Activated CD4-positive, alpha-beta T cell treated with anti-CD3 and anti-CD28 coated beads, Interleukin-2, amount 50 U/mL, for 4 hours (primary cell): Measurements from ENCODE around the gene IDS.
"Not testable (repeated sequence)": the region's sequence is repeated elsewhere in the genome, so short reads cannot be mapped to it uniquely, and the experiment has no call there.

Experiments used
- DNase-seq, 2 experiments: peaks; one replicate each; pipeline ENCODE4 v3.0.0-alpha.2; 2020

The IDS gene

GRCh38 chrX:149504915-149505651, at the start of gene IDS:
IDS (minus strand) TSS chrX:149505306; CDS start chrX:149505137, 169 bp downstream.
- peak; percentile 76 to 77 for DNase-seq

GRCh38 chrX:149551939-149552248, 46.8 kb upstream of the IDS start:
- DNase-seq = not testable (repeated sequence)

DNA sequence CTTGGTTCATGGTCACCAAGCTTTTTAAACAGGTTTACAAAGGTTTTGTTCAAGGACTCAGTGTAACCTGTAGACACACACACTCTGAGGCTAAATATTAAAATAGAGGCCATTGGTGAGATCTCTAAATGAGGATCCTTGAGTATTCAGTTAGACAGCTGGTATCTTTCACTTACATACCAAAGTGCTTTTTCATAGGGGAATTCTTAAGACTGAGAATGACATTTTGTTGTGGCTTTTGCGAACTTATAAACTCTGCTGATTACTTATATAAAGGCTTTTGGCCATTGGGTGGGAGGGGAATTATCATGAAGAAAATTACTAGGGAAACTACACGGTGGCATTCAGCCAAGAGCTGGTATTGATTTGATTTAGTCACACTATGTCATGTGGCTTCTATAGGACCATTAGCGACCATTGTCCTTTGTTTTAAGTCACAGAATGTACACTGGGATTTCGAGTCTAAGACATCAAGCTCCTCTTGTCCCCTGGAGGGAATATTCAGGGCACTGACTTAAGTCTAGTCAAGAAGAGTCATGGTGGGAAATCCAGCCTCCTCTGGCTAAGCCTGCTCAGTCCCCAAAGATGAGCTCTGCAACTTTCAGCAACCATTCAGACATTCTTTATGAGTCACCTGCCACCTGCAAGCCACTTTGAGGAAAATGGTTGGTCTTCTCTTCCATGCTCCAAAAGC, 46.3 kb upstream of the IDS start:
- DNase-seq = not testable (repeated sequence)

DNA sequence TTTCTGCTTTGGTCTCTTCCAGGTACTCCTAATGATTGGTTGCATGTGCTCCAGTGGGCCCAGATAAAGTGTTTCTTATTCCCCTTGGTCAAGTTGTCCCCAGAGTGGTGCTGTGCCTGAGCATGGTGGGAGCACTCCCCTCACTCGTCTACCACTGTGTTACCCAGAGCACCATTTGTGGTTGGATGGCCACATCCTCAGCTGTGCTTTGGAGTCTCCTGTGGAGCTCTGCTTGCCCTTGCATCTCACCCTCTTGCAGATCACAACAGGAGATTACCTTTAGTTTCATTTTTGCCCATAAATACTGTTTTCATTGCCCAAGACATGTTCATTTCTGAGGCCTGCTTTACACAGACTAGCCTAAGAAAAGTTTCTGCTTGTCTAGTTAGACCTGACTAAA, 45.3 kb upstream of the IDS start:
- DNase-seq = not testable (repeated sequence)

GRCh38 chrX:149549701-149550100, 44.6 kb upstream of the IDS start, which contains the start of gene HSFX3:
HSFX3 (minus strand) TSS chrX:149549924; CDS start chrX:149549852, 72 bp downstream.
- not testable (repeated sequence) for DNase-seq

- DNase-seq = not testable (repeated sequence)
These were observed 42.7 kb upstream of the IDS start for GRCh38 chrX:149547782-149548181.

DNA sequence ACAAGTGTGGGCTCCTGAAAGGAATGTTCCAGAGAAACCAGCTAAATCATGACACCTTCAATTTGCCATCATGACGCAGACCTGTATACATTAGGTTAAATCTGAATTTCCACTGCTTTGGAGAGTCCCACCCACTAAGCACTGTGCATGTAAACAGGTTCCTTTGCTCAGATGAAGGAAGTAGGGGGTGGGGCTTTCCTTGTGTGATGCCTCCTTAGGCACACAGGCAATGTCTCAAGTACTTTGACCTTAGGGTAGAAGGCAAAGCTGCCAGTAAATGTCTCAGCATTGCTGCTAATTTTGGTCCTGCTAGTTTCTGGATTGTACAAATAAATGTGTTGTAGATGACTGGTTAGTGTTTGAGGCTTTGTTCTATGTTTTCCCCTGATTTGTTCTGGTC, 41.9 kb upstream of the IDS start:
- DNase-seq = not testable (repeated sequence)

GRCh38 chrX:149545545-149546543, 40.7 kb upstream of the IDS start:
- DNase-seq = not testable (repeated sequence)

- no peak for DNase-seq
These were observed 36.5 kb upstream of the IDS start for GRCh38 chrX:149541521-149542047.

DNA sequence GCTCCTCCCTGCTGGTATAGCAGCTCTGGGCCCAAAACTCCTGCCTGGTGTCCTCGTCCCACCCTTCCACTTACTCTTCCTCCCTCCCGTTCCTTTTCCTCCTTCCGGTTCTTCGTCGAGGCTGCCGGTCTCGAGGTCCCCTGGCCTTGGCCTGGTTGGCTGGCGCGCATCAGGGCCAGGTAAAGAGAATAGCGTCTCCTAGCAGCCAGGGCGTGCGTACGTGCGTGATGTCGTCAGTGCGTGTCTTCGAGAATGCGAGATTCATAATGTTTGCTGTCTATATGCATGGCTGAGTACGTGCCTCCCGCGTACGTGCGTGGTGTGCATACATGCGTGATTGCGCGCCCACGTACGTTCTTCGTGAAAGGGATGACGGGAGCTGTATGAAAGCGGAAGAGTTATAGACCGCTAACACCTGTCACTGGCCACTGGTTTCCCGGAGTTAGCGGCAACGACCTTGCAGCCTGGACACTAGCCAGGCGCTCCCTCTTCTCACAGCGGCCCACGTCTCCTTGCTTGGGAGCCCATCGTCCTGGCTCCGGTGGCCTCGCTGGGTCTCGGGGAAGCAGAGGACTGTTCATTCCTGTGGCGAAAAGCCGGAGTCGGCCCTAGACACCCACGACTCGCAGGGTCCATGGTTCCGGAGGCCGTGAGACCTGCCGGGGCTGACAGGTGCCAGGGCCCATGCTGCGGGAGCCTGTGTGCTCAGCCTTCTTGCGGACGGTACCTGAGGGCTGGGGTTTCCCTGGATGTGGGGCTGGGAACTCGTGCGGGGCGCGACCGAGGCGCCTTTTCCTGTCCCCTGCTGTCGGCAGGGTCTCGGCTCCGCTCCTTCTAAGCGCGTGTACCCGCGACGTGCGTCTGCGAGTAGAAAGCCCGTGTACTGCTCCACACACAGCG, 35.8 kb upstream of the IDS start, which contains the start of gene EOLA1:
EOLA1 (plus strand) TSS at position 392 of the 900 bp plus-strand sequence. CDS start 4,619 bp downstream, outside the sequence.
- peak; percentile 85 to 87 for DNase-seq

GRCh38 chrX:149540131-149540620, 35.1 kb upstream of the IDS start:
- peak; percentile 90 to 91 for DNase-seq

DNA sequence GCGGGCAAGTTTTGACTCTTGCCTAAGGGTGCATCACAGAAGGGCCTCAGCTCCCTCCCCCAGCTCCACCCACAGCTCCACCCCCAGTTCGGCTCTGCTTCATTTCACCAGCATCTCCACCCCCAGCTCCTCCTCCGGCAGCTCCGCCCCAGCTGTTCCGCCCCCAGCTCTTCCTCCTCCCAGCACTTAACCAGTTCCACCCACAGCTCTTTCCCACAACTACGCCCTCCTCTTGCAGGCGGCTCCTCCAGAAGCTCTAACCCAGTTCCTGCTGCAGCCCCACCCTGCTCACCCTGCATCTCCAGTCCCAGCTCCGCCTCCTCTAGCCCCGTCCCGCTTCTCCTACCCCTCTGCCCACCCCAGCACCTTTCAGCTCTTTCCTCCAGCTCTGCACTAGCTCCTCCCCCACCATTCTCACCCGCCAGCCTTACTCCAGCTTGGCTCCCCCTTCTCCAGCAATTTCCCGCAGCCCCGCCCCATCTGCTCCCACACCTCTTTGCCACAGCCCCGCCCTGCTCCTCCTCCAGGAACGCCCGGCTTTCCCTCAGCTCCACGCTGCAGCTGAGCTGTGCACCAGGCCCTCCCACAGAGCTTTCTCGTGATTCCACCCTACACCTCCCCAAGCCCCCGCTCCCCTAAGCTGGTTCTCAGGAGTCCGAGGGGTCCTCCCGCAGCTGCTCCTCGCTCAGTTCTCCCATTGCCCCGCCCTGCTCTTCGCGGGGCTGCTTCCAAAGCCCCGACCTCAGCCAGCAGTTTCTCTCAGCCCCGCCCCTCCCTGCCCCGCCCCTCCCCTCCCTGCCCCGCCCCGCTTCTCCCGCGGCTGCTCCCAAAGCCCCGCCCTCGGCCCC, 34.4 kb upstream of the IDS start:
- peak; percentile 86 to 88 for DNase-seq

DNA sequence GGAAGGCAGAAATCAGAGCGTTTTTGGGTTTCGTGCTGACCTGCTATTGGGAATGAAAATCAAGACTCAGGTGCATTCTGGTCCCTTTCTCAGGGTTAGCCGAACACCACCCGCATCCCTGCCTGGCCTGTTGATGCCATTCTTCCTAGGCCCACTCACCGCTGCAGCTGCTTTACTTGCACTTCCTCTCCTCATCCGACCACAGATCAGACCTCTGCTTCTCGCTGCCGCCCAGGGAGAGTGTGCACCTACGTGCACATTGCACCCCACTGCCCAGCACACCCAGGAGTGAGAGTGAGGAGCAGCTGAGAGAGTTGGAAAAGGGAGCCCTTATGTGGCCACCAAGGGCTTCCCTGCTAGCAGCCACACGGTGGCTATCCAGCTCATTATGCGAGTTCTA, 32.4 kb upstream of the IDS start:
- not testable (repeated sequence) for DNase-seq

GRCh38 chrX:149534926-149535602, 30.0 kb upstream of the IDS start:
- not testable (repeated sequence) for DNase-seq

- not testable (repeated sequence) for DNase-seq
These were observed 28.9 kb upstream of the IDS start for GRCh38 chrX:149533999-149534398.

- DNase-seq = not testable (repeated sequence)
These were observed 27.8 kb upstream of the IDS start for GRCh38 chrX:149532868-149533267.

GRCh38 chrX:149531599-149531998, 26.5 kb upstream of the IDS start:
- no peak for DNase-seq

DNA sequence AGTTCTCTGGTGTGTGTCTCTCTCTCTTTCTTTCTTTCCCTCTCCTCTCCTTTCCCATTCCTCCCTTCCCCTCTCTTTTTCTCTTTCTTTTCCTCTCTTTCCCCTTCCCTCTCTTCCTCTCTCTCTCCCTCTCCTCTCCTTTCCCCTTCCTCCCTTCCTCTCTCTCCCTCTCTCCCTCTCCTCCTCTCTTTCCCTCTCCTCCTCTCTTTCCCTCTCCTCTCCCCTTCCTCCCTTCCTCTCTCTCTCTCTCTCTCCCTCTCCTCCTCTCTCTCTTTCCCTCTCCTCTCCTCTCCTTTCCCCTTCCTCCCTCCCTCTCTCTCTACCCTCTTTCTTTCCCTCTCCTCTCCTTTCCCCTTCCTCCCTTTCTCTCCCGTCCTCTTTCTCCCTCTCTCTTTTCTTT, 23.3 kb upstream of the IDS start:
- no peak for DNase-seq

DNA sequence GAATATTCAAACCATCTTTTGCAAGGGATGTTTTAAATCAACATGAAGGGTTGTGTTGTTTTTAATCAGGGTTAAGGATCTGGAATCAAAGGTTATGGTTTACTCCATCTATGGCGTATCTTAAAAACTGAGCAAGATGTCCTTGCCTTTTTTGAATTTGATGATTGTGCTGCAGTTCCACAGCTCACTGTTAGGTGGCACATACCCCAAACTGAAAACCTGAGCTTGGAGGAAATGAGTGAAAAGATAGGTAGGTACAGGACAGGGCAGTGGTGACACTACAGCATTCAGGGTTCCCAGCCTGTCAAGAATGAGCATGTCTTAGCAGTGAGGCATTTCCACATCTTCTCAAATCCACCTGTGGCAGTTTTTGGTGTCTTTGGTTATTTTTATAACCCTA, 22.6 kb upstream of the IDS start:
- no peak for DNase-seq
